Head of caudate nucleus (tissue), 42 donors: ENCODE data around the gene IGLL5.
A peak's percentile ranks its signal among the peaks of the same experiment; 100 is the strongest.

Source experiments
- DNase-seq, 42 donors: peaks; one replicate each; pipeline versions ENCODE4 v3.0.0 to v3.0.0-alpha.2; 2020 to 2021; ENCODE audit warnings: mixed read lengths in 7 of 42
- intact Hi-C: fragments of 100-400 bp; cut with DNase I; formaldehyde crosslinking; loops from one replicate; pipeline ENCODE4 v1.15.0; 2022

The IGLL5 gene

DNA sequence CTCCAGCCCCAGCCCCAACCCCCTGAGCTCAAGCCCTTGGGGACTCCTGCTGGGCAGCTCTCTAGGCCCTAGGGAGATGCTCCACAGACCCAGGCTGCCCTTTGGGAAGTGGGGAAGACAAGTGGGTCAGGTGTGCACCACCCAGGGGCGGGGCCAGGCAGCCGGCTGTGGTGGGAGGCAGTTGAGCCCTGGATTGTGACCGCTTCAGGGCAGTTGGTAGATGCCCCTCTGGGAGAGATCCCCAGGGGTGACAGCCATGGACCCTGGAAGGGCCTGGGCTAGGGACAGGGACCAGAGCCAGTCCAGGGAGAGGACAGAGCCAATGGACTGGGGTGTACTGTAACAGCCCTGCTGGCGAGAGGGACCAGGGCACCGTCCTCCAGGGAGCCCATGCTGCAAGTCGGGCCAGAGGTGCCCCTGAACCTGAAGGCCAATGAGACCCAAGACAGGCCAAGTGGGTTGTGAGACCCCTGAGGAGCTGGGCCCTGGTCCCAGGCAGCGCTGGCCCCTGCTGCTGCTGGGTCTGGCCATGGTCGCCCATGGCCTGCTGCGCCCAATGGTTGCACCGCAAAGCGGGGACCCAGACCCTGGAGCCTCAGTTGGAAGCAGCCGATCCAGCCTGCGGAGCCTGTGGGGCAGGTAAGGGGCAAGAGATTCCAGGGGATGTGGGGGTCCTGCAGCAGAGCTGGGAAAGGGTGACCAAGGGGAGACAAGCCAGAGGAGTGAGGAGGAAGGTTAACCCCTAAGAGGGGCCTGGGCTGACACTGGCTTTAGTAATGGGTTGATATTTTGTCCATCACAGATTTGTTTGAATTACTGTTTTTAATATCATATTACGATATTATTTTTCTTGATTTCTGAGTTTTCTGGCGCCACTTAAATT is at the start of gene IGLL5:
TSS of gene IGLL5 (plus strand) at position 196 of the 883 bp plus-strand sequence. CDS start at position 434, 238 bp downstream.
- intact Hi-C loops = no loop called here

DNA sequence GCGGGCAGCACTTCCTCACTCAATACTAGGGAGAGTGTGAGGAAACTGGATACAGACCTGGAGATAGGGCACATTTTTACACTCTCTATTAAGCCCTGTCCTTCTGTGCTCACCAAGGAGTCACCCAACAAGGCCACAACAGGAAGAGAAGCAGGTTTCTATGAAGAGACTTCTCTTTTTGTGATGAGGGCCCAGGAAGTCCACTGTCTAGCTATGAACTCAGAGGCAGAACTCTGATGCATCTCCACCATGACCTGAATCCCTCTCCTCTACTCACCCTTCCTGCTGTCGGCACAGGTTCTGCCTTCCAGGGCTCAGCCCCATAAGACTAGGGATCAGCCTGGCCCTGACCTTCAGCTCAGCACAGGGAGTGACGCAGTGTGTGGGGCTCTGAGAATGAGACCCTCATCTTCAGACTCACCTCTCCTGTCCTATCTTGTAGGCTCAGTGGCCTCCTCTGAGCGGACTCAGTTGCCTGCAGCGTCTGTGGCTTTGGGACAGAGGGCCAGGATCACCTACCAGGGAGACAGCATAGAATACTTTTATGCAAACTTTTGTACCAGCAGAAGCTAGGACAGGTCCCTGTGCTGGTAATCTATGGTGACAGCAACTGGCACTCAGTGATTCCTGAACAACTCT is 49.3 kb upstream of the IGLL5 start:
- peak in 1 of 42 donors; percentile 22 for DNase-seq
- intact Hi-C loops = no loop called here

More for the DNA sequence above, at the start of gene IGLL5:
- DNase-seq = no peak

DNA sequence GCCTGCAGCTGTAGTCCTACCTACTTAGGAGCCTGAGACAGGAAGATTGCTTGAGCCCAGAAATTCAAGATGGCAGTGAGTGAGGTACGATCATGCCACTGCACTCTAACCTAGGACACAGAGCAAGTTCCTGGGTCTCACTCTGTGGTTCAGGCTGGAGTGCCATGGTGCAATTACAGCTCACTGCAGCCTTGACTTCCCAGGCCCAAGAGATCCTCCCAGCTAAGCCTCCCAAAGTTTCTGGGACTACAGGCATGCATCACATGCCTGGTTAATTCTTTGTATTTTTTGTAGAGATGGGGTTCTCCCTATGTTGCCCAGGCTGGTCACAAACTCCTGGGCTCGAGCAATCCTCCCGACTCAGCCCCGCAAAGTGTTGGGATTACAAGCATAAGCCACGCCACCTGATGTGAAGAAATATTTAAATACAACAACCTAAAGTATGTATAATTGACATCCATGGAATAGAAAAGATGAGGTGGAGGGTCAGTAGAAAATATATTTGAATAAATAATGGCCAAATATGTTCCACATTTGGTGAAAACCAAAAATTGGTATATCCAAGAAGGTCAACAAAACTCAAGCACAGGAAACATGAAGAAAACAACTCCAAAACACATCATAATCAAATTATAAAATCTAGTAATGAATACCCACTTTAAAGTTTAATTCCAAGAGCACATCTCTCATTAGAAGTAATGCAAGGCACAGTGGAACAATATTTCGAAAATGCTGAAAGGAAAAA is 47.9 kb upstream of the IGLL5 start:
- intact Hi-C loops = no loop called here

DNA sequence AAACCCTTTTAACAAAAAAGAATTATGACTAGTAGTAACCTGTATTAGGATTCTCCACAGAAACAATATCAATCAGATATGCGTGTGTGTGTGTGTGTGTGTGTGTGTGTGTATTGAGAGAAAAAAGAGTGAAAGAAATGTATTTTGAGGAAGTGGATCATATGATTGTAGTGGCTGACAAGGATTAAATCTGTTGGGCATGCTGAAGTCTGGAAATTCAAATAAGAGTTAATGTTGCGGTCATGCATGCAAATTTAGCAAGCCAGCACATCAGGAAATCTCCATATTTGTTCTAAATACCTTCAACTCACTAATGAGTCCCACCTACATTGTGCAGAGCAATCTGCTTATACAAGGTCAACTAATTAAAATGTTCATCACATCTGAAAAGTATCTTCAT is 46.8 kb upstream of the IGLL5 start:
- intact Hi-C loops = no loop called here
- DNase-seq = no peak

More for the DNA sequence above, 47.9 kb upstream of the IGLL5 start:
- DNase-seq = peak in 1 of 42 donors; percentile 12

DNA sequence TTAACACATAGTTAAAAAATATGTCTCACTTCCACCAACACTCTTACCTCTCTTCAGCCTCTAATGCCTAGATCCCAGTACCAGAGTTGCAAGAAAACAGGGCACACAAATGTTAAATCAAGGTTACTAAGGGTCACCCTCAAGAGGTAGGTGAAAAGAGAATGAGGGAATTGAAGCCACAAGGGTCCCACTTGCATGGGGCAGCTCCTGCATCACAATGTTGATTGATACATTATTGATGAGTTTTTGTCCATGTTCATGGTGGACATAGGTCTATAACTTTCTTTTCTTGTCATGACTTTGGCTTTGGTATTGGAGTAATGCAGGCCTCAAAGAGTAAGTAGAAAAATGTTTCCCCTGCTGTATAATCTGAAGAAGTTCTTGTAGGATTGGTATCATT is 46.0 kb upstream of the IGLL5 start:
- DNase-seq = no peak
- intact Hi-C loops = no loop called here

DNA sequence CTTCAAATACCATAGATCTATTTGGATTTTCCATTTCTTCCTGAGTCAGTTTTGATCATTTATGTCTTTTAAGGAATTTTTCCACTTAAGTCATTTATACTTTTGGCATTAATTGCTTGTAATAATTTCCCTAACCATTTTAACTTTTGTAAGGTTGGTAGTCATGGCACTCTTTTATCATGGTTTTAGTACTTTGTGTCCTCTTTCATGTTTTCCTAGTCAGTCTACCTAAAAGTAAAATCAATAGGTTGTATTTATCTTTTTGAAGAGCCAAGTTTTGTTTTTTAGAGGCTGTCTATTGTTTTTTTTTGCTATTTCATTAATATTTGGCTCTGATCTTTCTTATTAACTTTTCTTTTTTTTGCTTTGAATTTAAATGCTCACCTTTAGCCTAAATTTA is 45.5 kb upstream of the IGLL5 start:
- intact Hi-C loops = no loop called here
- no peak for DNase-seq

DNA sequence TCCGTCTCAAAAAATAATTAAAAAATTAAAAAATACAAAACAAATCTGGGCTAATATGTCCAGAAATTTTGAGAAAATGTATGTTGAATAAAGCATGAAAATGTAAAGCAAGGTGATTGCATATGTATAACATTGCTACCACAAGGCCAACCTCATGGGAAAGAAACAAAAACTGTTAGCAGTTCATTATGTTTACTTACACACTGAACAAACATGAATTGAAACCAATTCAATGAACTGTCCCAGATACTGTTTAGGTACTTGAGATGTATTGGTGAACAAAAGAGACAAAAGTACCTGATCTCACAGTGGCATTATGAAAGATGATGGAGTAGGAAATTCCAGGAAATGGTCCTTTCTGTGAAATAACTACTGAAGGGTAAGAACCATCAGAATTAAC is 43.8 kb upstream of the IGLL5 start:
- DNase-seq = no peak
- intact Hi-C loops = no loop called here

DNA sequence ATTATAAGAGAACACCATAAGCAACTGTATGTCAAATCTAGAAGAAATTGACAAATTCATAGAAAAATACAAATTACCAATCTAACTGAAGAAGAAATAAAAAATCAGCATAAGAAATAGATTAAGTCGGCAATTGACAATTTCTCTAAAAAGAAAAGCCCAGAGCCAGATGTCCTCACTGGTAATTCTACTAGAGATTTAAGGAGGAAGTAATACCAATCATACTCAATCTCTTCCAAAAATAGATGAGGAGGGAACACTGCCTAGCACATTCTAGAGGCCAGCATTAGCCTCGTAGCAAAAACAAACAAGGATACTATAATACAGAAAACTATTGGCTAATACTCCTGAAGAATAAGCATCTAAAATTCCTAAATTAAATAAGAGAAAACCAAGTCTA is 40.4 kb upstream of the IGLL5 start:
- intact Hi-C loops = no loop called here
- no peak for DNase-seq

DNA sequence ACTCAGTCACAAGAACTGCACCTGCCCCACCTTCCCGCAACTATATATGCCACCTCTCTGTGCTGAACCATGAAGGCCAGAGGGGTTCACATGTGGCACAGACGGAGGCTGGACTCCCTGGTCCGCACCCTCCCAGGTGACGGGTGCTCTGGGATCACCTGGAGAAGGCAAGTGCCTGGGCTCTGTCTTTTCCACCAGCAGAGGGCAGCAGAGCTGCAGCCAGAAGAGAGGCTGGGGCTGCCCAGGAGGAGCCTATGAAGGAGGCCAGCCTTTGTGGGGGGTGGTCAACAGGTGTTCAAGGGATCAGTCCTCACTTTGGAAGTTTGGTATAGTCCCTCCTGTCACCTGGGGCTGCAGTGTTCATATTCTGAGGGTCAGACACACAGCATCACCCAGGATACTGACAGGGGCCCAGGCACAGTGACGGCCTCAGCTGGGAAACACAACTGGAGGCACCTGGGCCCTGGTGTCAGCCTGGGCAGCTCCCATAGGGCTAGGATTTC is 39.2 kb upstream of the IGLL5 start:
- intact Hi-C loops = no loop called here
- DNase-seq = peak in 41 of 42 donors; percentile 10 to 84 (median 53)

DNA sequence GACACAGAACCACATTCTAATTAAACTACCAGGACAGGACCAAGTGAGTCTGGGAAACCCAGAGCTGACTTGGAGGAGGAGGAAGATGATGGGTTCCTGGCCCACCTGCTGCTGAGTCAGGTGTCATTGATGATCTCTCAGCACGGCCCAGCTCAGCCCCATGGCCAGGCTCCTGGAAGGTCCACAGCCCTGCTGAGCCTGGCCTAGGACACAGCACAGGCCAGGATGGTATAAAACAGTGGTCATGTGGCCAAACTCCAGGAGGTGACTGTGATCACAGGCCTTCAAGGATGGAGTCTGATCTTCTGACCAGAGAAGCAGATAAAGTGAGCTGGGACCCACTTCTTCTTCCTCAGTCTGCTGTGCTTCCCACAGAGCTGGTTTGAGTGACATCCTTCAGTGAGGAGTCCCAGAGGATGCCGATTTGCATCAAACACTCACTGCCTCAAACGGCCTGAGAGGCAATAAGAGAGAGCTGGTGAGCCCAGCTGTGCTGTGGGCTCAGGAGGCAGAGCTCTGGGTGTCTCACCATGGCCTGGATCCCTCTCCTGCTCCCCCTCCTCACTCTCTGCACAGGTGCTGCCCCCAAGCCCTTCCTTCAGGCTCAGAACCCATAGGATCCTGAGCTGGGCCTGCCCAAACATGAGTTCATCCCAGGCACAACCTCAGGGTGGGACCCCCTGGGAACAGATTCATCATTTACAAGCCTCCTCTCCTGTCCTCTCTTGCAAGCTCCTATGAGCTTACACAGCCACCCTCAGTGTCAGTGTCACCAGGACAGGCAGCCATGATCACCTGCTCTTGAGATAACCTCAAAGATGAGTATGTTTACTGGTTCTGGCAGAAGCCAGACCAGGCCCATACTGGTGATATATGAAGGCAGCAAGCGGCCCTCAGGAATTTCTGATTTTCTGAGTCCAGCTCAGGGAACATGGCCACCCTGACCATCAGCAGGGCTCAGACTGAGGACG is 37.7 kb upstream of the IGLL5 start:
- no peak for DNase-seq
- intact Hi-C loops = loop anchor here (5.0 kb wide), 1 partner anchor 107 kb away; no protein-coding TSS in a partner anchor

DNA sequence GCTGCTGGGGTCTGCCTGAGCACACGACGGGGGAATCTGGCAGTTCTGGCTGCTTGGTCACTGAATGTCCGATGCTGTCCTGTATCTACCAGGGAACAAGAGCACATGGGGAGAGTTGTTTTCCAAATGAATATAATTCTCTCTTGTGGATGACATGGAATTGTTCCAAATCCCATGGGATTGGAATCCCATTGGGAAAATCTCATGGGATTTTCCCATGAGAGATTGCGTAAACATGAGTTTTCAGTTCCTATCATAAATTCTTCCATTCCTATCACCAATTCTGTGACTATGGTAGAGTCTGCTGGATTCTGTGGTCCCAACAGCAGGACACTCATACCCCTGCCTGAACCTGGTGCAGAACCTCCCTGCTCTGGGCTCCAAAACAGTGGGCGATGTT is 35.6 kb upstream of the IGLL5 start:
- intact Hi-C loops = loop anchor here (5.0 kb wide), 1 partner anchor 105 kb away; no protein-coding TSS in a partner anchor
- no peak for DNase-seq

DNA sequence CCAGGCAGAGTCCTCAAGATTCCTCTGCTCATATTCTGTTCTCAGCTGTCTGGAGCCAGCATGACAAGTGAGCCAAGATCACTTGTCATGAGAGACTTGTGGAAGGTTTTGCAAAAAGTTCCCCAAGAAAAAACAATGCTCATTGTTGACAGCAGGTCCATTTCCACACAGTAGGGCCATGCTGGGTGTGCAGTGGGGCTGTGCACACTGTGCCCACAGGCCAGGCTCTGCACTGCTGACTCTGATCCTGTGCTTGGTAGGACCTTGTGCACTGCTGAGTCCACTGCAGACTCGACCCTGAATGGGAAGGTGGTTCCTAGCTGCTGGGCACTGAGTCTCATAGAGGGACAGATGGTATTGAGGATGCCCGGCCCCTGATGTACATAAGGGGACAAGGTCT is 33.9 kb upstream of the IGLL5 start:
- intact Hi-C loops = loop anchor here (5.0 kb wide), 1 partner anchor 104 kb away; no protein-coding TSS in a partner anchor
- DNase-seq = no peak

DNA sequence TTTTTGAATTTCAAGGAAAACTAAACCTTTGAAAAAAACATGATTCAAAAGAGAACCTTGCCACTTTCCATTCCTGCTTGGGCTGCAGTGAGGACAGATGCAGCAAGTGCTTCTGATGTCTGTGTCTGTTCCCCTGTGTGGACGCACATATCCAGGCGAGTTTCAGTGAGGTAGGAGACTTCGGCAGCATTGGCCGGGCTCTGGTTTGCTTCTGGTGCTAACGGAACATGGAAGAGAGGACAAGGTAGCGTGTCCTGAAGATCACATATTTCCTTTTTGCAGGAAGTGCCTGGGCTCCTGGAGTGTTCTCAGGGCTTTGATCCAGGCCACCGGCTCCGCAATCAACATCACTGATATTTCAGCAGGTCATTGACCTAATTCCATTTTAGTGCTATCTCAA is 33.1 kb upstream of the IGLL5 start:
- no peak for DNase-seq
- intact Hi-C loops = loop anchor here (5.0 kb wide), 1 partner anchor 103 kb away; no protein-coding TSS in a partner anchor

DNA sequence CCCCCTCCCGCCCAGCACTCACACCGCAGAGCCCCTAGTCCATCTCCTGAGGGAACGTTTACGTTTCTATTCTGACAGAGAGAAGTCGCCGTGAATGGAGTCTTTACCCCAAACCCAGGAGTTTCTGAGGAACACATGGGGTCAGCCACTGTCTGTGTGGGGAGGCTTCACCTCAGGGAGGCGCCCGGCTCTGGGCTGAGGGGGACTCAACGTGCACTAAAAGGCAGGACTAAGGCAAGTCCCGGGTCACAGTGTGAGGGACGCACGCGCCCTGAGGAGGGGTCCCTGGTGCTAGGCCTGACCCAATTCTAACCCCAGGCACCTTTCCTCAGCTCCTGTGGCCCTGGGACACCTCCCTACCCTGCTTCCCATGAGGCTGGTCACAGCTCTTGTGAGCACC is 32.5 kb upstream of the IGLL5 start:
- no peak for DNase-seq
- intact Hi-C loops = no loop called here

DNA sequence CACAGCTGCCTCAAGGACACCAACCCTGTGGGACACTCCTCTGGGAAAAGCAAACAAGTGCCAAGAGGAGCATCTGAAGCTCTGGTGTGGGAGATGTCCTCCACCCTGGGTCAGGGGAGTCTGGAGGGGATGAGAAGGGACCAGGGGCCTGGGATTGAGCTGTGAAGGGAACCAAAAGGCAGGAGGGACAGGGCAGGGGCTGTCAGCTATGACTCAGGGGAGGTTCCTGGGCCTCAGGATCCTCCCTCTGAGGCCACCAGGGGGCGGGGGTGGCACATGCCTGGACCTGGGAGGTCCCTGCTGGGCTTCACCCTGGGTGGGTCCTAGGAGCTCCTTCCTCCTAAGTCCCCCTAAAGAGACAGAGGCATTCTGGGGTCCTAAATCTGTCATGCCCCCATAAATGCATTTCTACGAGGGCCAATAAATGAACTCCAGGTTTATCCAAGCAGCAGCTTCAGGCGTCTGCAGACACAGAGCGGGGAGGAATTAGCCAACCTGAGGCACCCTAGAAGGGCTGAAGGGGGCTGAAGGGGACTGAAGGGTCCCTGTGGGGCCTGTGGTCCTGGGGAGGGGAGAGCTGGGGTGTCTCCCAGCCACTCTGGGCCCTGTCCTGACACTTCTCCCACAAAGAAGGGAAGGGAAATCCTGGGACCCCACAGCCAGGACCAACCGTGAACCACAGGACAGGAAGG is 31.9 kb upstream of the IGLL5 start:
- intact Hi-C loops = no loop called here
- DNase-seq = no peak

DNA sequence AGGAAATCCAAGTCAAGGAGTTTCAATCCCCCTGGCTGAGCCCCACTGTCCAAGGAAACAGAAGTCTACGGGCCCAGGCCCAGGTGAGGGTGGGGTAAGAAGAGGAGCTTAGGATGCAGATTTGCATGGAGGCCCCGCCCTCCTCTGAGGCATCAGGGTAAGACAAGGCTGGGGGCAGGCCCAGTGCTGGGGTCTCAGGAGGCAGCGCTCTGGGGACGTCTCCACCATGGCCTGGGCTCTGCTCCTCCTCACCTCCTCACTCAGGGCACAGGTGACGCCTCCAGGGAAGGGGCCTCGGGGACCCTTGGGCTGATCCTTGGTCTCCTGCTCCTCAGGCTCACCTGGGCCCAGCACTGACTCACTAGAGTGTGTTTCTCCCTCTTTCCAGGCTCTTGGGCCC is 31.3 kb upstream of the IGLL5 start:
- intact Hi-C loops = no loop called here

DNA sequence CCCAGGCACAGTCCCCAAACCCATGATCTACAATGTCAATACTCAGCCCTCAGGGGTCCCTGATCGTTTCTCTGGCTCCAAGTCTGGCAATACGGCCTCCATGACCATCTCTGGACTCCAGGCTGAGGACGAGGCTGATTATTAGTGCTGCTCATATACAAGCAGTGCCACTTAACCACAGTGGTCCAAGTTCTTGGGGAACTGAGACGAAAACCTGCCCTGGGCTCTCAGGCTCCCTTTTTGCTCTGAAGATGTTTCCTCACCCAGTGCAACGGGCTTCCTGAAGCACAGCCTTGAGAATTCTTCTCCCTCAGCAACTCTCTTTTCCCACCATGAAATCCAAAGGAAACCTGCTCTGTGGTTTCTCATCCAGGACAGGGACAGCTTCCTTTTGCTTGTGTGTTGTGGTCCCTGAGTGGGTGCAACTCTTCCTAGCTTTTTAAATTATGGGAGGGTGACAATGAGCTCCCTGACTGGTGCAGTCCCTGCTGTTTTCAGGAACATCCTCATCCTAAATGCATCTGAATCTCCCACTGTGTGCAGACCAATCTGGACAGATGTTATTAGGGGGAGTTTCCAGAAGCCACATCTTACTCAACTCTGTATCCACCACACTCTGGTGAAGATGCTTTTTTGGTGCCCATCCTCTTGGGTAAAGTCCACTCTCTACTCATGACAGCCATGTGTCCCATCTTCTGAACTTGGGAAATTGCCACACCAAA is 30.6 kb upstream of the IGLL5 start:
- no peak for DNase-seq
- intact Hi-C loops = no loop called here

More for the DNA sequence above, 31.3 kb upstream of the IGLL5 start:
- no peak for DNase-seq
